Measurements from ENCODE around the gene PAK5. TPM values are rescaled to one million over a fixed set of nuclear protein-coding genes. Genes with fewer than 3 reads are reported as not detected.

PAK5 gene
- polyA plus RNA-seq, 4 donors = 0.27 to 0.60 (median 0.52) TPM

DNA sequence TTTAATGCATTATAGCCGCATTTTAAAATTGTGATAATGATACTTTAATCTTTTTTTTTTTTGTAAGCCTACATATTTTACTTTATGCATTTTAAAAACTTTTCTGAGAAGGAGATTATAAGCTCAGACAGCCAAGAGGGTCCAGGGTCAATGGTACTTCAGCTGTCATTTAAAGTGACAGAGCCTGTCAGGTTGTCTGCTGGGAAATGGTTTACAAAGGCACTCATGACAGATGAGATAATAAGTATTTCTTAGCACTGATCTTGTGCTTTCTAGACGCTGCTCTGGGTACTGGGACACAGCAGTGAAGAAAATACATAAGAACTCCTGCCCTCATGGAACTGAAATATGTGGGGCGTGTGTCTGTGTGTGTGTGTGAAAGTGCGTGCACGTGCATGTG is 304.9 kb downstream of the PAK5 start:
- no peak for DNase-seq (ENCODE audit: low read depth in 4 of 4, low spot score in 3 of 4)

DNA sequence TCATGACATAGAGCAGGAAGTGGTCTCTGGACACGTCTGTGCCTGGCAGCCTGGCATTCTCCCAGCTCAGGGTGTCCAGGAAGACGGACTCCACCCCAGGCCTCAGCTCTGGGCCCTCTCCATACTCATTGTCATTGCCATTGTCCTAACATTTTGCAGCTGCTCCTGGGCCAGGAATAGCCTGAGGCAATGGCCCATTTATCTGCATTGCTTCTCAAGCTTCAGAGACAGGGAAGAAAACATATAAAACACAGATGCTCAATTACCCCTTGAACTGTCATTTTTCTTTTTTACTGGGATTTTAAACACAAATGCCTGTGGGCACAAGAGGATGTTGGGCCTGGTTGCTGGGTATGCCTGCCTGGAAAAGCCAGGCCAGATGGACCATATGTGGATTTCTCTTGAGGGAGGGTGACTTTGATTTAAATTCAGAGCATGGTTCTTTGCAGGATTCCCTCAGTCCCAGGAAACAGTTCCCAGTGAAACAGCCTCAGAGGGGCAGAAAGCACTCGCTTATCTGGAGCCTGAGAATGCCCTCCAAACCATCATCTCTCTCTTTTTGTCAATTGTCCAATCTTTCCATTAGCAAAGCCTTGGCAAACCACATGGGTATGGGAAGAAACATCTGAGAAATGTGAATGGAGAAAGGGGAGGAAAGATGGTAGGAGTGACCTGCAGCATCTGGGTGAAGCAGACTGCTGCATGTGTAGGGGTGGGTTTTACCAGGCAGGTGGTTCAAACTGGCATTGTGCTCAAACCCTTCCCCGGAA is 306.6 kb downstream of the PAK5 start:
- DNase-seq (ENCODE audit: low read depth in 4 of 4, low spot score in 3 of 4) = no peak

DNA sequence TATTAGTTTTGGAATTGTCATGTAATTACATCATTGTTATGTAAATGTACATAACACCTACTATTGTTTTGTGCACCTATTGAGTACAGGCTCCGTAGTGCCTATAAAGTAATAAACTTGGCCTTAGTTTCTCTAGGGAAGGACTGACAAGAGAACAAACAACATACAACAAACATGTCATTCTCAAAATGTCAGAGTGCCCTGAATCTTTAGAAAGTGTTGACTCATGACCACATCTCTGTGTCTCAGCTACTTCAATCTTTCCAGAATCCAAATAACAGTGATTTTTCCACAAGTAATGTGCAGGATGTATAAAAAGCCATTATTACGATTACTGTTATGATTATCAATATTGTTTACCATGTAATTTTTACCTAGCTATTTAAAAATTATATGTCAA is 307.3 kb downstream of the PAK5 start:
- DNase-seq (ENCODE audit: low read depth in 4 of 4, low spot score in 3 of 4) = no peak

DNA sequence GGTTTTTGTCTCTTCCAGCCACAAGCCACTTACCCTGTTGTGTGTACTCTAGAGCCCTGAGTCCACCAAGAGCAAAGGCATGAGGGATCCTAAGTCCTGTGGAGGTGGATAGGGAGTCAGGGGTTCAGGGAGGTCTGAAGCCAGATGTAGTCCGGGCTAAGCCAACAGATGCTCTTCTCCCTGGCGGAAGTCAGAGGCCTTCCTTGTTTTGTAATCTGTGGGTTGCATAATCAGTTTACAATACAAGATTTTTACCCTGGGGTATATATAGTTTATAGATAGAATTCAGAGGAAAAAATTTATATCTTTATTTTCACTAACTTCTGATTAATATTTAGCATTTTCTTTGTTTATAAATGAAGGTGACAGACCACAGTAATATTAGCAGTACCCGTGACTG is 315.2 kb downstream of the PAK5 start:
- DNase-seq (ENCODE audit: low read depth in 4 of 4, low spot score in 3 of 4) = no peak

DNA sequence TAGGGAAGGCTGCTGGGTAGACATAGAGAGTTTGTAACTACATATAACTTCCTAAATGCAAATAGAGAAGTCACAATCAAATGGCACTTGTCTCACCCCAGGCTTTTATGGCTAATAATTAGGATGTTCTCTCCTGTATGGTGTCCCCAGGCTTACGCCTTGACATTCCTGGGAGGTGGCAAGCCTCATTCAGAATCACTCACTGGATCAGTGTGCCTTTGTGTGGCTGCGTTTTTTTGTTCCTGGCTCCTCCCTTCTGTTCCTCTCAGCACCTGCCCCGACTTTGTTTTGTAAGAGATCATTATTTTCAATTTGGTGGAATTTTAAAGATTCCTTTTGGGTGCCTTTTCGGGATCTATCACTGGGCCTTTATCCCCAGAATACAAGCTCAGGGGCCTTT is 318.8 kb downstream of the PAK5 start:
- DNase-seq (ENCODE audit: low read depth in 4 of 4, low spot score in 3 of 4) = no peak

DNA sequence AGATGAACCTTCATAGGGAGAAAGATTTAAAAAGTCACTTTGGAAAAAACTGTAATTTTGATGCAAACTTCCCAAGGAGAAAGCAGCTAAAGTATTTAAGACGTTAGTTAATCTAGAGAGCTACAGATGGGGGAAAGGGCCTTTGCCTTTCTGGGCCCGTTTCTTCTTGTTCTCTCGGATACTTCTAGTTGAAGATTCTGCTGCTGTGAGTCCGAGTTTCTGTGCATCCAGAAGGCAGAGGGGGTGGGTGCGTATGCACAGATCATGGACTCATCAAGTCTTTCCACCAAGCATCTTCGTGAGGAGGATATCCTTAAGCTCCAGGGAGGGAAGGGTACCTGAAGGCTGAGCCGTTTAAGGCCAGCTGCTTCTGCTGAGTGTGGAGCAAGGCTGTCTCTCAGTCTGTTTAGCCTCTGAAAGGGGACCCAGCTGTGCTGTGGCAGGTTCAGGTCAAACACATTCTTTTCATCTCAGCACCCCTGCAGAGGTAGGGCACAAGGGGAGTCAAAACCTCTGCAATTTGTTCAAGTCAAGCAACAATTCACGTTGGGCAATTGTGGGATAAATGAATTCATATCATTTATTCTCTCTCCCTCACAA is 320.2 kb downstream of the PAK5 start:
- DNase-seq (ENCODE audit: low read depth in 4 of 4, low spot score in 3 of 4) = no peak

DNA sequence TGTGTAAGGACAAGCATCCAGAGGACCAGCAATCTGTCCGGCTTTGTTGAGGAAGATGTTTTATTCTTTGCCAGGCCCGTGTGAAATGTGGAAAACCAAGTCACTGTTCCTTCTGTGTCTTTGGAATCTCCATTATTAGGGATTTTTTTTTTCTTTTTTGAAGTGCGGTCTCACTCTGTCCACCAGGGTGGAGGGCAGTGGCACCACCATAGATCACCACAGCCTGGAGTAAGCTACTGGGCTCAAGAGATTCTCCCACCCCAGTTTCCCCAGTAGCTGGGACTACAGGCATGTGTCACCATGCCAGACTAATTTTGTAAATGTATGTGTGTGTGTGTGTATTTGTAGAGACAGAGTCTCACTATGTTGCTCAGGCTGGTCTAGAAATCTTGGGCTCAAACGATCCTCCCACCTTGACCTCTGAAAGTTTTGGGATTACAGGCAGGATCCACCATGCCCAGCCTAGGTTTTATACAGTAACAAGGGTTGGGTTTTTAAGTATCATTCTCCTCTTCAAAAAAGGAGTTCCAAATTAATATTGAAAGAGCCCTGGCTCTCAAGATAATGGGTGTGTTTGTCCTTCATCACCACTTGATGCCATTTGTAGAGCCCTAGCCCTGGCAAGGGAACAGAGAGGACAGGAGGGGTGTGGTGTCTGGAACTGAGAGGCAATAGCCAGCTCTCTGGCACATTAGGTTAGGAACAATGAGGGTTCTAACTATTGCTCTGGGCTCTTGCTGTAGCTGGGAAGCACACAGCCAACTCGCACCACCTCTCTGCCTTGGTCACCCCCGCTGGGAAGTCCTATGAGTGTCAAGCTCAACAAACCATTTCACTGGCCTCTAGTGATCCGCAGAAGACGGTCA is 321.3 kb downstream of the PAK5 start:
- DNase-seq (ENCODE audit: low read depth in 4 of 4, low spot score in 3 of 4) = no peak

DNA sequence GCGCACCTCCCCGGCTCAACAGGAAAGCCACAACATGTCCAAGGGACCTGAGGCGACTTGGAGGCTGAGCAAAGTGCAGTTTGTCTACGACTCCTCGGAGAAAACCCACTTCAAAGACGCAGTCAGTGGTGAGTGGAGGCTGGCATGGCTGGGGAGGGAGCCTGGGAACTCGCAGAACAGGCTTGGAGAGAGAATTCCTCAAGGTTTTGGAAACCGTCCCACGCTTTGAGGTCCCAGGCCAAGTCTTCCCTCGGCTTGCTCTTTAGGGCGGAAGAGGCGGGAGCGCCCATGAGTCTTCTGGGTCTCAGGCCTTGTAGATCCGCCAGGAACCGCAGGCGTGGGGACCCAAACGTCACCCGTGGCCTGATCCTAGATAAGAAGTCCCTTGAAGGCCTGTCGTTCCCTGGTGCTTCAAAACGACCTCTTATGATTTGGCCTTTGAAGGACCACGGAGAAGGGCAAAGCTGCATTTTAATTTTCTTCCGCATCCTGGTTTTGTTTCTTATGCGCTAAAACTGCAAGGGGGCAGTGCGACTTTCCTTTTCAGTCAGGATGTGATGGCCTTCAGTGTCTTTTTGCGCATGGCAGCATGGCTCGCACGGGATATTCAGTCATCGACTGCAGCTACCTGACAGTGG is 322.5 kb downstream of the PAK5 start:
- DNase-seq (ENCODE audit: low read depth in 4 of 4, low spot score in 3 of 4) = no peak

DNA sequence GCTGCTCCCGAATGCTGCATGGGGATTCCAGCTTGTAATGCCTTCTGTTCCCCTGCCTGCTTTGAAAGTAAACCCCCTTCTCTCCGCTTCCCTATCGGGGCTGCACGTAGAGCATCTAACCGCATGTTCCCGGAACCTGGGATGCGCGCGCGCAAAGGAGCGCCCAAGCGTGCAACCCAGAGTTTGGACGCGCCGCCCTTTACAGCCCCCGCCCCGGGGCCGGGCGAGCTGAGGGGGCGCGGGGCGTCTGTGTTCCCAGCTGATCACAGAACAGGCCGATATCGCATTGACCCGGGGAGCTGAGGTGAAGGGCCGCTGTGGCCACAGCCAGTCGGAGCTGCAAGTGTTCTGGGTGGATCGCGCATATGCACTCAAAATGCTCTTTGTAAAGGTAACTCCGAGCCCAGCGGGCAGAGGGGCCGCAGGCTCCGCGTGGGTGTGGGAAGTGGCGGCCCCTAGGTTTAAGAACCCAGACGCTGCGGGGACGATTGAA is 323.1 kb downstream of the PAK5 start:
- DNase-seq (ENCODE audit: low read depth in 4 of 4, low spot score in 3 of 4) = no peak

DNA sequence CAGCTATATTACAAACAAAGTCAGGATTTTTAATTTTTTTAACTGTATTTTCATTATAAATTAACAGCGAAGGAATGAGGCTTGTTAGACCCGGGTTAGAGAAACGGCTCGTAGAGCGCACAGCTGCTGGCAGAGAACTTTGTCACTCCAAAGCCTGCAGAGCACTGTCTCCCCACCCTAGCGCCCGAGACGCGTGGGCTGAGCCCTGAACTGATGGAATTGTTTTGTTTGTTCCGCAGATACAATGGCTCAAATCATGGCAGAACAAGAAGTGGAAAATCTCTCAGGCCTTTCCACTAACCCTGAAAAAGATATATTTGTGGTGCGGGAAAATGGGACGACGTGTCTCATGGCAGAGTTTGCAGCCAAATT is 323.7 kb downstream of the PAK5 start:
- DNase-seq (ENCODE audit: low read depth in 4 of 4, low spot score in 3 of 4) = no peak

DNA sequence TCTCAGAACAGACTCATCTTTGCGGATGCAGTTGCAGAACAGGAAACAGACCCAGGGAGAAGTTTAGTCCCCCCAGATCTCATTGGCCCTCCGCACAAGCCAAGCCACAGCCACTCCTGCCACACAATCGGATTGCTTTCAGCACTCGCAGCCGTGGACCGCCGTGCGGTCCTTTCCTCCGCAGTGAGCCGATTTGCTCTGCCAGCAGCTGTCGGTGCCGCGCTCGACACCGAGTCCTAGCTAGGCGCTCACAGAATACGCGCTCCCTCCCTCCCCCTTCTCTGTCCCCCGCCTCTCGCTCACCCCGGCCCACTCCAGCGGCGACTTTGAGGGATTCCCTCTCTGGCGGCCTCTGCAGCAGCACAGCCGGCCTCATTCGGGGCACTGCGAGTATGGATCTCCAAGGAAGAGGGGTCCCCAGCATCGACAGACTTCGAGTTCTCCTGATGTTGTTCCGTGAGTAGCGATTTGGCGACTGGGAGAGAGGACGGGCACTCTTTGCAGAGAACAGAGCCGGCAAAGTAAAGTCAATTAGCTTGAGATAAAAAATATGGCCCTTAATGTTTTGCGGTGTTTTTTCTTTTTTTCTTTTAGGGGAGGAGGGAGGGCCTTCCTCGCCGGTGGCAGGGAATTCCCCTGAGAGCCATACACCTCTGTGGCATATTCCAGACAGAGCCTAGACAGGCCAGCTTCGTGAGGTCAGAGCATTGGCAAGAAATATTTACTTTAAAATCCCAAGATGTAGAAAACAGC is 324.2 kb downstream of the PAK5 start, which contains the start of gene LAMP5:
Gene LAMP5 (plus strand): TSS at position 130 of the 753 bp plus-strand sequence. CDS start 263 bp downstream, at position 393.
- DNase-seq (ENCODE audit: low read depth in 4 of 4, low spot score in 3 of 4) = peak in 1 of 4 donors; percentile 57

DNA sequence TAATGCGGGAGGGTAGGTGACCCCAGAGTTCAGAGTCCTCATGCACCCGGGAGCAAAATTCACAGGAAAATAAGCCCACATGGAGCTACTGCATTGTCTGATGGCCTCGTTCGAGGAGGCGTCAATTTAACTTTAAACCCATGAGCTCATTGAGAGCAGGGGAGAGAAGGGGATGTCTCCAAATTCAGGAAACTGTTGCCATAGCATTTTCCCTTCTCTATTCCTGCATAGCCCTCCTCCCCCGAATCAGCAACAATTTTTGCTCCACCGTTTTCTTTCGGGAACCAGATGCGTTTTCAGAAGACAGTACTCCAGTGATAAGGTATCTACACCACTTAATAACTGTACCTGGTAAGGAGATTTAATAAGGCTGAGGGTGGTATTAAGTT is 324.8 kb downstream of the PAK5 start:
- no peak for DNase-seq (ENCODE audit: low read depth in 4 of 4, low spot score in 3 of 4)

DNA sequence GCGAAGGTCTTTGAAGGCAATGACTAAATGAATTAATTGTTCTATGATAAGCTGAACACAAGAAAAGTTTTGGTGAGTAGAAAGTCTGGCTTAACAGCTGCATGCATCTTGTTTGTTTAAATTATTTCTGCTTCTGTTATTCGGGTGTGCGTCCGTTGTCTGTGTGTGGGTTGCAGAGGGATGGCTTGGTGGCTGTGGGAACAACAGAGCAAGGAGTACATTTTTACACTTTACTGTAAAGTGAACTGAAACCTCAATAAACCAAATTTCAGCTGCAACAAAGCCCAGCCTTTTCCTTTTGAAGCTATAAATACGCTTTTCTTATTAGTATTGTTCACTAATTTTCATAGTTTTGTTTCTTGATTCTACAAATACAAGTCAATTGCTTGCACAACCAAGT is 328.0 kb downstream of the PAK5 start:
- no peak for DNase-seq (ENCODE audit: low read depth in 4 of 4, low spot score in 3 of 4)

DNA sequence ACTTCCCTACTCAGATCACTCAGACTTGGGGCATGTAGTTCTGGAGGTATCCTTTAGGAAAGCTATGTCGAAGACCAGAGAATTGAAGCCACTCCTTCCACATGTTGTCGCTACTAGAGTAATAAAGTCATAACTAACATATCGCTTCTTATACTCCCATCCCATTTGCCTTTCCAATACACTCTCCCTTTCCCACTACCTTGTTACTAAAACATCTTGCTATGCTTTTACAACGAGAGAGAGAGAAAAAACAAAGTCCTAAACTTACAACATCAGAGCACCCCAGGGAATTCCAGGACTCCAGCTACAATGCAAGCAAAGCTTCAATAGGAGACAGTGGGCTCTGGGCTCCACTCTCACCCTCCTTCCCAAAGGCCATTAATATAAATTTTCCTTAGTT is 329.6 kb downstream of the PAK5 start:
- DNase-seq (ENCODE audit: low read depth in 4 of 4, low spot score in 3 of 4) = no peak

DNA sequence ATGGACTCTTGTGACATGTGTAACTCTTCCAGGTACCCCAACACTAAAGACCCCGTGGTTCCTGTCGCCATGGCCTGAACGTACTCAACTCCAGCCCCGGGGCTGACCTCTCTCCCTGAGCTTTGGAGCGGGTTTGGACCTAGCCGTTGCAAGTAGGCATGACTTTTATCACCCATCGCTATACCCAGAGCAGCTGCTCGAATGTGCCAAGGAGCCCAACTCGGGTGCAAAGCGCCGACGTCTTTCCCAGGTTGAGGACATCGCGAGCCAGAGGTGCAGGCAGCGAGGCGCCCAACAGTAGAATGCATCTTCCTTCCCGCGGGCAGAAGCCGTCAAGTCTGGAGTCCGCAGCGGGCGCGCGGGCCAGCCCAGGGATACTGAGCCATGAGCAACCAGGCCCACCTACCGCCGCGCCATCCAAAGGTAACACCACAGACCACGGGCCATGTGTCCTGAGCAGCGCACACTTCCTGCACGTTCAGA is 330.1 kb downstream of the PAK5 start:
- DNase-seq (ENCODE audit: low read depth in 4 of 4, low spot score in 3 of 4) = no peak

DNA sequence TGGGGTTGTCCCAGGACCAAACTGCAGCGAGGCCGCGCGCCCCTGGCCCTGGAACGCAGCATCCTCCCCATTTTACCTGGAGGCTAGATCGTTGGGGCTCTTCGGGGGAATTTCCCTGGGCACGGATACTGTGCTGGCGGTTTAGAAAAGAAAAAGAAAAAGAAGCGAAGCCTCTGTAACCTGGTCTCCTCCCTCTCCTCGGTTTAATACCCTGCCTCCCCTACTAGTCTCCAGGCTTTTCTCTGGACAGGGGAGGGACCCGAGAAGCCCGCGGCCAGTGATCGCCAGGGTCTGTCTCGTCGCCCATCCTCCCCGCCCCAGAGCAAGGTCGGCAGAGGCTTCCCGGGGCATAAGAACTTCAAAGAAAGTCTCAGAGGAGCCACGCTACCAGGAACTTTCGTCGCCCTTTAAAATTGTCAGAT is 330.6 kb downstream of the PAK5 start:
- no peak for DNase-seq (ENCODE audit: low read depth in 4 of 4, low spot score in 3 of 4)

DNA sequence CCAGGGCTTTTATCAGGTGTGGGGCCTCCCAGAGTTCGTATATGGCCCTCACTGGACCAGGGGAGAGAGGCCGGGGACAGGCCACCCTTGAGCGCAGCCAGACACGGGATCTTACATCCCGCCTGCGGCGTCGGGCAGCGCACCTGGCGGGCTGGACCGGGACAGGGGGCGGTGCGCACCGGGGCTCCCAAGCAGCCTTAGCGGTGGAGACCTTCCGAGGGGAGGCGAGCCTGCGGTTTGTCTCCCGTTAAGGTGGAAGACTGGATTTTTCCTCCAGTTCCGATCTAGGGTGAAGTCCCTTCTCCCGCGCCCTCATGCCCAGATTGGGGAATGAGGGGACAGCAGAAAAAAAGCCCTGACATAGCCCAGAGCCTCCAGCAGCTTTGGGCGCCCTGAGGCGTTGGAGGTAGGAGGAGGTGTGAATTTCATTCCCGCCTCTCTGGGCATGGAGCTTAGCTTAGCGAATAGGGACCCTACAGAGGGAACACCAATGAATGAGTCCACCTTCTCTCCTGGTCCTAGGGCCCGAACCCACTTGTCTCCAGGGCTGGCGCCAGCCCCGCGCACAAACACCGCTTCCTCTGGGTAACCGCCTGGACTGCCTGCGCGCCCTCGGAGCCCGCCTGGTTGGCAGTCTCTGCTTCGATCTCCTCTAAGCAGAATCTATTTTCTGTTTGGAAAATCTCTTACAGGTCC is 331.2 kb downstream of the PAK5 start:
- DNase-seq (ENCODE audit: low read depth in 4 of 4, low spot score in 3 of 4) = no peak

DNA sequence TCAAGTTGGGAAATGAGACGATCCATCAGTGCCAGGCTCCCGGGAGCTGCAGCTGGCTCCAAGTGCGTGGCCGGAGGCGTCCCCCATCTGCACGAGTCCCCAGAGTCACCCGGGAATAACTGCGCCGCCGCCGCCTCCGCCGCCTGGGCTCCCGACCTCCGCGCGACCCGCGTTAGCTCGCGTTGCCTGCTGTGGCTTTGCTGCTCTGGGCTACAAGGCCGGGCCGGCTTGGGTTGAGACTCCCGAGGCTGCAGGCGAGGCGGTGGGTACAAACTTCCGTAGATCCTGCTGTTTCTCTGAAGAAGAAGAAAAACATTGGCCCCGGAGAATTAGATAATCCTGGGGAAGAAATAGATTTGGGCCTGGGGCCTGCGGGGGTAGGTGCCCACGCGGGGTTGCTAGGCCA is 331.9 kb downstream of the PAK5 start:
- DNase-seq (ENCODE audit: low read depth in 4 of 4, low spot score in 3 of 4) = no peak

DNA sequence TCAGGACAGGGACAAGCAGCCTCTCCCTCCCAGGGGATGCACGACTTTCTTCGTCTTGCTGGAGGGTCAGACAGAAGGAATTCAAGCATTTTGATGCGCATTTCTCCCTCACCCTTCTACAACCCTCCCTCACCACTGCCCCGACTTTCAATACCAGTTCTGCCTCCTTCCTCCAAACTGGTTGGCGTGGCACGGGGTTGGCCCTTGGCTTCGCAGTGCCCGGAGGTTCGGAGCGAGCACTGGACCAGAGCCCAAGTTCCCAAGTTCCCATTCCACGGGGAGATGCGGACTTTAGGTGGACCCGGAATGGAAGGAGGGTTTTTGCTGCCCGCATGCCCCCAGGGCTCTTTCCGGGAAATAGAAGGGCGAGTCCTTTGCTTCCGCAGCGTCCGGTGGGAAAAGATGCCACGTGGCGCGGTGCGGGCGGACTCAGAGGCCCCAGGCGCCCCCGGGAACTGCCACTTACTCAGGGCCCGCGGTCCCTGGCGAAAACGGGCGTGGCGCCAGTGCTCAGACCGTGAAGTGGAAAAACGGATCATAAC is 332.5 kb downstream of the PAK5 start:
- DNase-seq (ENCODE audit: low read depth in 4 of 4, low spot score in 3 of 4) = no peak

Measured in left renal pelvis (tissue), 4 donors.